Upper lobe of left lung (tissue), 4 donors: ENCODE results near the gene PYGO2.

Source experiments
- EP300 ChIP-seq, 4 donors: sonication (generic); formaldehyde crosslinking; IDR thresholded peaks; one replicate each; pipeline ENCODE4 v1.5.1; 2017; ENCODE audit warnings: antibody characterized with exemption in 4 of 4, control low read depth in 2 of 4
- POLR2A ChIP-seq, 4 donors: fragments of 450-650 bp; IDR thresholded peaks; one replicate each; pipeline ENCODE4 v1.5.1; 2016 to 2017; ENCODE audit warnings: antibody characterized with exemption in 4 of 4, mild to moderate bottlenecking in 2 of 4
- TF ChIP-seq, protein P1 (sequence below), 6 experiments: fragments of 450-650 bp in 4 of 6; fragments of 200-600 bp in 2 of 6; sonication (generic) in 2 of 6; IDR thresholded peaks; one replicate each; pipeline ENCODE4 v1.5.1; 2016 to 2019; ENCODE audit warnings: antibody characterized with exemption in 6 of 6

- TF ChIP-seq POLR2A (IDR thresholded peaks at IDR 0.05) = no peak
- TF ChIP-seq EP300 (IDR thresholded peaks at IDR 0.05) = no peak
- TF ChIP-seq, protein P1, sequence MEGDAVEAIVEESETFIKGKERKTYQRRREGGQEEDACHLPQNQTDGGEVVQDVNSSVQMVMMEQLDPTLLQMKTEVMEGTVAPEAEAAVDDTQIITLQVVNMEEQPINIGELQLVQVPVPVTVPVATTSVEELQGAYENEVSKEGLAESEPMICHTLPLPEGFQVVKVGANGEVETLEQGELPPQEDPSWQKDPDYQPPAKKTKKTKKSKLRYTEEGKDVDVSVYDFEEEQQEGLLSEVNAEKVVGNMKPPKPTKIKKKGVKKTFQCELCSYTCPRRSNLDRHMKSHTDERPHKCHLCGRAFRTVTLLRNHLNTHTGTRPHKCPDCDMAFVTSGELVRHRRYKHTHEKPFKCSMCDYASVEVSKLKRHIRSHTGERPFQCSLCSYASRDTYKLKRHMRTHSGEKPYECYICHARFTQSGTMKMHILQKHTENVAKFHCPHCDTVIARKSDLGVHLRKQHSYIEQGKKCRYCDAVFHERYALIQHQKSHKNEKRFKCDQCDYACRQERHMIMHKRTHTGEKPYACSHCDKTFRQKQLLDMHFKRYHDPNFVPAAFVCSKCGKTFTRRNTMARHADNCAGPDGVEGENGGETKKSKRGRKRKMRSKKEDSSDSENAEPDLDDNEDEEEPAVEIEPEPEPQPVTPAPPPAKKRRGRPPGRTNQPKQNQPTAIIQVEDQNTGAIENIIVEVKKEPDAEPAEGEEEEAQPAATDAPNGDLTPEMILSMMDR (IDR thresholded peaks at IDR 0.05) = no peak
These were observed 45.1 kb upstream of the PYGO2 start for GRCh38 chr1:155006601-155007101.
